GM21515 (cell line): ENCODE results near the gene ZNF587B.
"Not testable (repeated sequence)": the region's sequence is repeated elsewhere in the genome, so short reads cannot be mapped to it uniquely, and the experiment has no call there.

Experiments used
- ATAC-seq: cut with Tn5 transposase; IDR thresholded peaks from one replicate; pipeline ENCODE4 v1.9.1; 2021; ENCODE audit not compliant: unreplicated experiment

The ZNF587B gene

GRCh38 chr19:57869655-57870054, 39.6 kb downstream of the ZNF587B start:
- not testable (repeated sequence) for ATAC-seq

DNA sequence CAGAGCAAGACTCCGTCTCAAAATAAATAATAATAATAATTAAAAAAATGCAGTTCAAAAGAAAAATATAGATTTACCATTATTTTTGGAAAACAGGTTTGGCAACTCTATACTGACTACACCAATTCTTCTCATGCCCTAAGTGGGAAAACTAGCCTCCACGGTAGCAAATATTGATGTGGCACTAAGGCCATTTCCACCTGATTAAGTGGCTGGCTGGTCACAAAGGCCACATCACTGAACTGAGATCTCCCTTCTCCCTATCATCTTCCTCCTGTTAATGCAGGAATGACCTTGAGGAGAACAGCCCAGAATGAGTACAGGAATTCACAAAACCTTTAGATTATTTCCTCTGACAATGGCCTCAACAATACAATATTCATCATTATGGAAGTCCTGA, 40.1 kb downstream of the ZNF587B start:
- ATAC-seq, result no peak

DNA sequence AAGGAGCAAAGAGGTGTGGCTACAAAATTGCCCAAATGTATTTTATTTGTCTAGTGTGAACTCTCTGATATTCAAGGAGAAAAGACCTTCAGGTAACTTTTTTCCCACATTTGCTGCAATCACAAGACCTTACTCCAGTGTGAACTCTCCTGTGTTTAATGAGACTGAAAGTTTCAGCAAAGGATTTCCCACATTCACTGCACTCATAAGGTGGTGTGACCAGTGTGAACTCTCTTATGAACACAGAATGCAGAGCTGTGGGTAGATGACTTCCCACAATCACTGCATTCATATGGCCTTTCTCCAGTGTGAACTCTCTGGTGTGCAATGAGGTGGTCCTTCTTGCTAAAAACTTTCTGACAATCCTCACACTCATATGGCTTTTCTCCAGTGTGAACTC, 42.4 kb downstream of the ZNF587B start:
- ATAC-seq, result no peak

GRCh38 chr19:57873883-57874799, 44.0 kb downstream of the ZNF587B start:
- not testable (repeated sequence) for ATAC-seq

GRCh38 chr19:57886046-57886445, 55.9 kb downstream of the ZNF587B start:
- ATAC-seq, result no peak

DNA sequence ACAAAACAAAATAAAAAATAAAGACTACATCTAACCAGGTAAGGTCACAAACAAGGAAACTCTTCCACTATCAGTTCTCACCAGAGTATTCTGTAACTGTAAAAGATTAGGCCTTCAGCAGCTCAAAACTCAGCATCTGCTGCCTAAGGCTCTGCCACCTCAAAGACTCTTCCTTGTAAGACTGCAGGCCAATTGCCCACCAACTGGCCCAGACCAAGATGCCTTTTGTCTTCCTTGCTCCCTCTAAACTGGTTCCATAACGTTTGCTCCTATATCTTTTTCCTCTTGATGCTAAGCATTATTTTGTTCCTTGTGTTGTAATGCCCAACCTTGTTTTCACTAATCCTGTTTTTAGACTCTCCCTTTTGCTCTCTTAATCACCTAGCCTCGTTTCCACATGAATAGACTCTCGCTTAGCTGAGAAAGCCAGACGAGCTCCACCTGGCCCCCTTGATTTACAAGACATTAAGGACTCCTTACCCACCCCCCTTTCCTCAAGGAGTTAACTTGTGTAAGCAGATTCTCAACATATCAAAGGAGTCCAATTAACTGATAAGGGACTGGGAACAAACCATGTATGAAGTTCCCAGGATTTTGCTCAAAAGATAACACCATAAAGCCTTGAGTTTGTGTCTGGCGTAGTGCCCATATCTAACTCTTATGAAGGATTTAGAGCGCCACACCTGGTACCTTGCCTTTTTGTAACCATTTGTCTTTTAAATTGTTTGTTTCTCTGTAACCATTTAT, 57.3 kb downstream of the ZNF587B start:
- no peak for ATAC-seq

GRCh38 chr19:57888107-57888559, 58.0 kb downstream of the ZNF587B start:
- ATAC-seq, result no peak

GRCh38 chr19:57888560-57889231, 58.6 kb downstream of the ZNF587B start, which contains the start of gene ZNF814:
TSS of gene ZNF814 (minus strand) at chr19:57889037. CDS start at chr19:57888802, 235 bp downstream.
- peak; percentile 86 for ATAC-seq

GRCh38 chr19:57890706-57891105, 60.6 kb downstream of the ZNF587B start:
- not testable (repeated sequence) for ATAC-seq
